ENCODE data around the gene GALNT2. TPM values are rescaled to one million over a fixed set of nuclear protein-coding genes. Genes with fewer than 3 reads are reported as not detected.

GALNT2 gene
- total and polyA plus RNA-seq, 2 of the 4 experiments (the other 2 are of a cell fraction): 50.4 to 189 TPM

- Histone ChIP-seq H3K9me1 (ENCODE audit: insufficient read depth, low read length) (peaks cover 18% of the 10 kb centered on the region), H2BK15ac (ENCODE audit: low read depth, low read length) (peak overlapping the region; percentile 67; the same call in 2 of the 3 replicates), H3K56ac (ENCODE audit: extremely low read depth, insufficient read depth, low read length) (no peak overlapping the region), H3K9me3 (ENCODE audit: control insufficient read depth, insufficient read depth, low read length) (no peaks in the 10 kb centered on the region), H3K79me1 (ENCODE audit: low read depth in 1 of 2, low read length in 2 of 2) (peaks cover 49 to 77% of the 10 kb centered on the region in 2 experiments), H3K4me2 (ENCODE audit: low read depth, low read length) (0 out of 2 replicates have a peak overlapping the region, but pooled peaks have one; percentile 23), H2BK120ac (ENCODE audit: low read depth, low read length) (peak overlapping the region; percentile 28), H4K8ac (ENCODE audit: low read depth in 2 of 2, low read length in 2 of 2) (peak overlapping the region; percentile 74 to 93), H3K4ac (ENCODE audit: low read depth, low read length) (peak overlapping the region; percentile 74), H3K4me1 (ENCODE audit: control insufficient read depth, insufficient read depth, low read length) (peaks cover 19% of the 10 kb centered on the region), H3K18ac (ENCODE audit: low read depth, low read length) (peak overlapping the region; percentile 68), H3K4me3 (ENCODE audit: insufficient read depth, low read depth, low read length) (no peak overlapping the region), H4K20me1 (ENCODE audit: insufficient read depth, low read length) (peaks cover 3% of the 10 kb centered on the region; the same call in 1 of the 2 replicates), H3K36me3 (ENCODE audit: control insufficient read depth, insufficient read depth, low read length) (peaks cover 6% of the 10 kb centered on the region), H3K9ac (ENCODE audit: low read depth, low read length) (no peak overlapping the region), H2BK5ac (ENCODE audit: low read depth, low read length, poor library complexity, severe bottlenecking) (peak overlapping the region; percentile 90), H2BK20ac (ENCODE audit: low read depth, low read length) (peak overlapping the region; percentile 28), H3K27me3 (ENCODE audit: control insufficient read depth, insufficient read depth, low read length) (no peaks in the 10 kb centered on the region), H2AFZ (replicated peaks; ENCODE audit: low read length, poor library complexity) (no peak overlapping the region), H4K91ac (ENCODE audit: insufficient read depth, low read depth, low read length) (peak overlapping the region; percentile 93), H2AK5ac (ENCODE audit: low read depth, low read length) (peak overlapping the region; percentile 77), H3K14ac (replicated peaks; ENCODE audit: low read depth, low read length) (peak overlapping the region; percentile 60), H2AK9ac (replicated peaks; ENCODE audit: low read depth, low read length, poor library complexity) (peak overlapping the region; percentile 71), H3K23ac (ENCODE audit: low read depth, low read length) (peak overlapping the region; percentile 1; the same call in 1 of the 2 replicates), H3K27ac (ENCODE audit: insufficient read depth, low read length) (peak overlapping the region; percentile 72), H4K5ac (ENCODE audit: low read depth, low read length) (peak overlapping the region; percentile 11)
- peak; percentile 66 for DNase-seq
- BruUV-seq (replicated peaks): no TSS peak
- intact Hi-C loops (cut with micrococcal nuclease): loop anchor here (2.0 kb wide), 1 partner anchor 13 kb away; no protein-coding TSS in a partner anchor
- WGBS, 2 experiments (ENCODE audit: extremely low coverage in 2 of 2, insufficient read length in 1 of 2): no CpG with 5 or more reads among the region's 12 CpGs
- CTCF ChIA-PET: interaction anchor here (0.5 to 1.1 kb wide), 2 partner anchors 10 to 18 kb away, joined by 3 to 4 read pairs; no protein-coding TSS in a partner anchor
- dilution Hi-C loops (cut with HindIII; ENCODE audit: low sequenced_read_pairs, unreplicated experiment): no loop called here
- in situ Hi-C loops (cut with MboI; ENCODE audit: low sequenced_read_pairs): loop anchor here (25.0 kb wide), 1 partner anchor 771 kb away; the partner anchor contains the start of gene C1orf198
- TF ChIP-seq, protein P1, sequence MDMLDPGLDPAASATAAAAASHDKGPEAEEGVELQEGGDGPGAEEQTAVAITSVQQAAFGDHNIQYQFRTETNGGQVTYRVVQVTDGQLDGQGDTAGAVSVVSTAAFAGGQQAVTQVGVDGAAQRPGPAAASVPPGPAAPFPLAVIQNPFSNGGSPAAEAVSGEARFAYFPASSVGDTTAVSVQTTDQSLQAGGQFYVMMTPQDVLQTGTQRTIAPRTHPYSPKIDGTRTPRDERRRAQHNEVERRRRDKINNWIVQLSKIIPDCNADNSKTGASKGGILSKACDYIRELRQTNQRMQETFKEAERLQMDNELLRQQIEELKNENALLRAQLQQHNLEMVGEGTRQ (IDR thresholded peaks at IDR 0.05; ENCODE audit: low read depth, low read length): no peak
- TF ChIP-seq MAFK (IDR thresholded peaks at IDR 0.05; ENCODE audit: low read depth, low read length) (0 out of 2 replicates have a peak, but pooled peaks have one; percentile 12), SMC3 (IDR thresholded peaks at IDR 0.05; ENCODE audit: low read depth, low read length) (no peak), BHLHE40 (IDR thresholded peaks at IDR 0.05; ENCODE audit: low read depth, low read length) (no peak)
- POLR2A ChIA-PET (ENCODE audit: unreplicated experiment): interaction anchor here (0.6 kb wide), 1 partner anchor 9 kb away, joined by 11 read pairs; no protein-coding TSS in a partner anchor
- ATAC-seq (ENCODE audit: low read depth): no peak
Observed at GRCh38 chr1:230091473-230092231, 24.6 kb downstream of the GALNT2 start.

All from IMR-90 (cell line).